Subcutaneous abdominal adipose tissue (tissue), 5 donors: Measurements from ENCODE around the gene SH3BGRL3.
"Not testable (repeated sequence)": the region's sequence is repeated elsewhere in the genome, so short reads cannot be mapped to it uniquely, and the experiment has no call there.

Source experiments
- H3K27ac ChIP-seq: one replicate; pipeline ENCODE4 v1.7.0; 2013; ENCODE audit warnings: low read depth, mild to moderate bottlenecking, inconsistent platforms, low read length, moderate library complexity
- H3K27me3 ChIP-seq, 5 donors: one replicate each; pipeline ENCODE4 v1.7.0; 2013; ENCODE audit warnings: low read length in 5 of 5, inconsistent platforms in 1 of 5; ENCODE audit not compliant: control insufficient read depth in 5 of 5, insufficient read depth in 4 of 5
- H3K36me3 ChIP-seq, 5 donors: one replicate each; pipeline ENCODE4 v1.7.0; 2013; ENCODE audit warnings: low read length in 5 of 5; ENCODE audit not compliant: control insufficient read depth in 5 of 5, insufficient read depth in 5 of 5
- H3K4me1 ChIP-seq, 5 donors: one replicate each; pipeline ENCODE4 v1.7.0; 2013; ENCODE audit warnings: low read length in 5 of 5, mild to moderate bottlenecking in 3 of 5, moderate library complexity in 1 of 5; ENCODE audit not compliant: control insufficient read depth in 5 of 5, insufficient read depth in 5 of 5
- H3K4me3 ChIP-seq, 5 donors: one replicate each; pipeline ENCODE4 v1.7.0; 2013; ENCODE audit warnings: low read length in 5 of 5, low read depth in 1 of 5
- H3K9ac ChIP-seq, 5 donors: one replicate each; pipeline ENCODE4 v1.7.0; 2013; ENCODE audit warnings: low read length in 5 of 5, mild to moderate bottlenecking in 4 of 5, moderate library complexity in 3 of 5
- H3K9me3 ChIP-seq, 5 donors: one replicate each; pipeline ENCODE4 v1.7.0; 2013; ENCODE audit warnings: low read length in 5 of 5; ENCODE audit not compliant: control insufficient read depth in 5 of 5
- donor health status: healthy.
- donor health status: healthy.
- donor health status: healthy.
- donor health status: healthy.
- donor health status: healthy.

Gene SH3BGRL3

DNA sequence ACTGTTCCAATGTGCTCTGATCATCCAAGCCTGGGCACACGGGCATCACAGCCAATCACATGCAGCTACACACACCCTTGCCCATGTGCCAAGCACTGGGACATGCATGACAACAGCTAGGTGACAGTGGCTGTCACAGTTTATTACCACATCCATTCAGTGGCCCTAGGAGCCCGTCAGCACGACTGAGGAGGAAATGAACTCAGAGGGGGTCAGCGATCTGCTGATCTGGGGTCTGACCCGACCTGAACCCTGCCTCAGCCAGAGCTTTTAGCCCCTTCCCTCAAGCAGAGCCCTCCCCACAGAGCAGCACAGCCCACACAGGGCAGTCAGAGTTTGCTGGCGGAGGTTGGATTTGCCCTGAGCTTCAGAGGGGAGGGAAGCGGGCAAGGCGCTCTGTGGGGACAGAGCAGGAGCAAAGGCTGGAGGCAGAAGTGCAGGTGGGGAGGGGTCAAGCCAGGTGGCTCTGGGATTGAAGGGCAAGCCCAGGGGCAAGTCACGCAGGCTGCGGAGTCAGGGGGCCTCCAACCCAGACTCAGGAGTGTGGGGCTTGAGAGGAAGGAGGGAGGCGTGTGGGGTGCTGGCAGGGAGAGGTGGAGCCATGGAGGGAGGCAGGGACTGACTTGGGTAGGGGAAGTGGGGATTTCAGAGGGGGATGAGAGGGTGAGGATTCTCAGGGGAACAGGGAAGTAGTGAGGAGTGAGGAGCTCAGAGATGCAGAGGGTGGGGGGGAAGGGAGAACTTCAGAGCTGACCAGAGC, 10.4 kb downstream of the SH3BGRL3 start:
- no peaks in the 10 kb centered on the region for H3K9me3 ChIP-seq
- H3K36me3 ChIP-seq, result peaks cover 0 to 3% (median 0%) of the 10 kb centered on the region in 5 donors
- H3K9ac ChIP-seq, result peak overlapping the region in 1 of 5 donors; percentile 7
- peaks cover 12 to 71% (median 63%) of the 10 kb centered on the region in 5 donors for H3K4me1 ChIP-seq
- H3K27me3 ChIP-seq, result no peaks in the 10 kb centered on the region
- no peak overlapping the region for H3K27ac ChIP-seq
- H3K4me3 ChIP-seq, result no peak overlapping the region

DNA sequence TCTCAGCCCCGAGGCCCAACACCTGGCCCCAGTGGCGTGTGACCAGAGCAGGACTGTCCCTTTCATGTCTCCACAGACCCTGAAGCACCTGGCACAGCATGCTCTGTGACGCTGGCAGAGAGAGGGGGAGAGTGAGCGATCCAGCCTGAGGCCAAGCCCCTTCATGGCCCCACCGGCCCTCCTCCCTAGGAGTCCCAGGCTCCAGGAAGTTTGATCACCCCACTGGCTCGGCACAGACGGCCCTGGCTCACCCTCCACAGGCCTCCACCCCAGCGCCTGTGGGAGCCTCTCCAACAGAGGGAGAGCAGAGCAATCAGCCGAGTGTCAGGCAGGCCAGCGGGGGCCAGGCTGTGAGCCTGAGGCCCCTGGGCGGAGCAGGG, 11.0 kb downstream of the SH3BGRL3 start:
- Histone ChIP-seq H3K27ac (no peak overlapping the region), H3K9ac (peak overlapping the region in 1 of 5 donors; percentile 38), H3K27me3 (no peaks in the 10 kb centered on the region), H3K4me1 (peaks cover 12 to 66% (median 57%) of the 10 kb centered on the region in 5 donors), H3K4me3 (no peak overlapping the region), H3K9me3 (no peaks in the 10 kb centered on the region), H3K36me3 (peaks cover 0 to 3% (median 0%) of the 10 kb centered on the region in 5 donors)

DNA sequence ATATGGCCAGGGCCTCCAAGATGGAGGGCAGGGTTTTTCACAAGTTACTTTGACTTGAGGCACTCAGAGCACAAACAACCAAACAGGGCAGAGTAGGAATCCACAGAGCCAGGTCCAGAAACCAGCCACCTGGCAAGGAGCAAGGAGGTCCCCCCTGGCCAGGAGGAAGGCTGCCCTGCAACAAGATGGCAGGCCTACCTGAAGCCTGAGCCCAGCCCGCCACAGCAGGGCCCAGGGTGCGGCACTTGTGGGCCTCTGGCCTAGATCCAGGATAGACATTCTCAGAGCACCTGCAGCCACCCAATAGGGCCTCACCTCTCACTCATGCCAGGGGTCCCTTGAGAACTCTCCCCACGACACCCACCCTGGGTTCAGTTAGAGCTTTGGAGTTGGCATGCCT, 11.5 kb downstream of the SH3BGRL3 start:
- Histone ChIP-seq H3K9ac (peak overlapping the region in 1 of 5 donors; percentile 38), H3K27me3 (no peaks in the 10 kb centered on the region), H3K4me3 (no peak overlapping the region), H3K9me3 (no peaks in the 10 kb centered on the region), H3K27ac (no peak overlapping the region), H3K36me3 (peaks cover 0 to 5% (median 0%) of the 10 kb centered on the region in 5 donors), H3K4me1 (peaks cover 8 to 60% (median 51%) of the 10 kb centered on the region in 5 donors)

DNA sequence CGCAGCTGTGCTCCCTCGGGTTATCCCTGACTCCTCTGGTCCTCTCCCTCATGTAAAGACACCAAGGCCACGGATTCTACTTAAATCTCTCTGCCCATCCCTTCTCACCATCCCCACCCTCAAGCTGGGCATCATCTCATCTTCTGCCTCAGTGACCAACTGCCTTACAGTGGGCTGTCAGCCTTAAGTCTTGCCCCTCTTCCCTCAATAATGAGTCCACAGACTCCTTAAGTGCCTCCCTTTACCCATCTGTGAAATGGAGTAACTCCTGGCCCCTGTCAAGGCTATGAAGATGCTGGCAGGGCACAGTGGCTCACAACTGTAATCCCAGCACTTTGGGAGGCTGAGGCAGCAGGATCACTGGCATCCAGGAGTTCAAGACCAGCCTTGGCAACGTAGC, 12.1 kb downstream of the SH3BGRL3 start:
- Histone ChIP-seq H3K4me3 (no peak overlapping the region), H3K9ac (no peak overlapping the region), H3K27ac (no peak overlapping the region), H3K36me3 (peaks cover 0 to 10% (median 2%) of the 10 kb centered on the region in 5 donors), H3K27me3 (no peaks in the 10 kb centered on the region), H3K9me3 (no peaks in the 10 kb centered on the region), H3K4me1 (peaks cover 6 to 55% (median 48%) of the 10 kb centered on the region in 5 donors)

DNA sequence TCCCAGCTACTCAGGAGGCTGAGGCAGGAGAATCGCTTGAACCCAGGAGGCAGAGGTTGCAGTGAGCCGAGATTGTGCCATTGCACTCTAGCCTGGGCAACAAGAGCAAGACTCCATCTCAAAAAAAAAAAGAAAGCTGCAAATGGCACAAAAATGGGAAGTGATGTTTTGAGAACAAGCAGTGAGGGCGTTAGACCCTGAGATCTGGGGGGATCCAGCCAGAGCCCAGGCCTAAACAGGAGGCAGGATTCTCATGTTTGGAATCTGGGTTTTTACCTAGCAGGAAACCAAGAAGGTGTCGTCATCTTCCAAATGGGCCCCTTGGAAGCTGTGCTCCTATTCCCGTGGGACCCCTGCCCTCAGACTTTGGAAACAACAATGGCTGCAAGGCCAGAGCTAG, 12.8 kb downstream of the SH3BGRL3 start:
- H3K9ac ChIP-seq, H3K9me3 ChIP-seq, H3K4me3 ChIP-seq, H3K27ac ChIP-seq, H3K27me3 ChIP-seq: not testable (repeated sequence)
- H3K4me1 ChIP-seq, result peaks cover 0 to 47% (median 40%) of the 10 kb centered on the region in 5 donors
- peaks cover 0 to 13% (median 3%) of the 10 kb centered on the region in 5 donors for H3K36me3 ChIP-seq

DNA sequence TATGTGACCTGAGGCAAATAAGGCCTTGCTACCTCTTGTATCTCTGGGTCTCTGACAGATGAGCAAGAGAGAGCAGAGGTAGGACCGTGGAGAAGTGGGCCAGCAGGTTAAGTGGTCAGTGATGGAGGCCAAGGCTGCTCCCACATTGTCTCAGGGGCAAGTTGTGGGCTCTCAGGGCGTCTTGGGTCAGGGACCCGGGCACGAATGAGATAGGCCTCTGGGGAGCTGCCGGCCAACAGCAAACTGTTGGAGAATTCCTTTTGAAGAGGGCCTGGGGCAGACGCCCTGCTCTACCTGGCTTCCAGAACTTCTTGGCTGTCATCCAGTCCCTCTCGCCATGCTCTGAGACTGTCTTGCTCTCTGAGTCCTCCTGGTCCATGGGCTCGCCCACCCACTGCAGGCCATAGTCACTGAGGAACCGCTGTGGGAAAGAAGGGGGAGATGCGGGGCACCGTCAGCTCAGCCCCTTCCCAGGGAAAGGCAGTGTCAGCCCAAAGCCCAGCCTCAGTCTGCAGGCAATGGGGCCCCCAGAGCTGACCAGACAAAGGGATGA, 14.1 kb downstream of the SH3BGRL3 start:
- no peak overlapping the region for H3K4me3 ChIP-seq
- no peaks in the 10 kb centered on the region for H3K9me3 ChIP-seq
- H3K4me1 ChIP-seq, result peaks cover 0 to 34% (median 27%) of the 10 kb centered on the region in 5 donors
- no peaks in the 10 kb centered on the region for H3K27me3 ChIP-seq
- H3K27ac ChIP-seq, result no peak overlapping the region
- peaks cover 0 to 13% (median 3%) of the 10 kb centered on the region in 5 donors for H3K36me3 ChIP-seq
- H3K9ac ChIP-seq, result no peak overlapping the region

DNA sequence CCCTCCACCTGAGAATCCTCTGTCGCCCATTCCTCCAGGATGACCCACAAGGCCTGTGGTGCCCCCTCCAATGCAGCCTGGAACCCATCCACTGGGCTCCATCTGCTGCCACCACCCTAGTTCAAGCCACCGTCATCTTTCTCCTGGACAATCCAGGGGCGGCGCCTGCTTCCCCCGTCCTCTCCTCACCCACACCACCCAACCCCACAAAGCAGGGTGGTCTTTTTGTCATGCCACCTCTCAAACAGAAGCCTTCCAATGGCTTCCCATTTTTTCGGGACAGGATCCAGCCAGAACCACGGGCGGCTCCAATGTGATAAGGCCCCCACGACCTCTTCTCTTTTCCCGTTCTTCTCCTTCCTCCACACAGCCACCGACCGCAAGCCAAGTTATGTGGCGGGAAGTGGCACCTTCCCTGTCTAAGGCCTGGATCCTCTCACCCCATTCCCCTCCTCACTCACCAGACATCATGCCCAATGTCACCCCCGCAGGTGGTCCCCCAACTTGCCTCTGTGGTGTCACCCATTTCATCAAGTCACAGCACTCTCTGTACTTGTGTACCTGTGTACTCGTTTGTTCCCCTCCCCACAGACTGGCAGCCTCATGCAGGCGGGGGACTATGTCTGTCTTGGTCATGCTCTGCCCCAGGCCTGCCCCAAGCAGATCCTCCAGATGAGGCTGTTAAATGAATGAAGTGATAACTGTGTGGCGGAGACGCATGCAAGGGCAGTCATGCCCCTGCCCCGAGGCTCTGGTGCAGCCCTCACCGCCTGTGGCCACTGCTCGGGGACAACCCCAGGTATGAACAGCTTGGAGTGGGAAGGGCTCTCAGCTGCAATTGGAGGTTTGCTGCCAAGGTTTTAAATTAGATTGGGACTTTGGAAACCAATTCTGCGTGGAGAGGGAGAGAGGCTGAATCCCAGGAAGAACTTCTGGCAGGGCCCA, 15.6 kb downstream of the SH3BGRL3 start:
- H3K9me3 ChIP-seq, result no peaks in the 10 kb centered on the region
- no peaks in the 10 kb centered on the region for H3K27me3 ChIP-seq
- no peak overlapping the region for H3K27ac ChIP-seq
- peaks cover 0 to 23% (median 15%) of the 10 kb centered on the region in 5 donors for H3K4me1 ChIP-seq
- no peak overlapping the region for H3K9ac ChIP-seq
- peaks cover 0 to 13% (median 3%) of the 10 kb centered on the region in 5 donors for H3K36me3 ChIP-seq
- no peak overlapping the region for H3K4me3 ChIP-seq

DNA sequence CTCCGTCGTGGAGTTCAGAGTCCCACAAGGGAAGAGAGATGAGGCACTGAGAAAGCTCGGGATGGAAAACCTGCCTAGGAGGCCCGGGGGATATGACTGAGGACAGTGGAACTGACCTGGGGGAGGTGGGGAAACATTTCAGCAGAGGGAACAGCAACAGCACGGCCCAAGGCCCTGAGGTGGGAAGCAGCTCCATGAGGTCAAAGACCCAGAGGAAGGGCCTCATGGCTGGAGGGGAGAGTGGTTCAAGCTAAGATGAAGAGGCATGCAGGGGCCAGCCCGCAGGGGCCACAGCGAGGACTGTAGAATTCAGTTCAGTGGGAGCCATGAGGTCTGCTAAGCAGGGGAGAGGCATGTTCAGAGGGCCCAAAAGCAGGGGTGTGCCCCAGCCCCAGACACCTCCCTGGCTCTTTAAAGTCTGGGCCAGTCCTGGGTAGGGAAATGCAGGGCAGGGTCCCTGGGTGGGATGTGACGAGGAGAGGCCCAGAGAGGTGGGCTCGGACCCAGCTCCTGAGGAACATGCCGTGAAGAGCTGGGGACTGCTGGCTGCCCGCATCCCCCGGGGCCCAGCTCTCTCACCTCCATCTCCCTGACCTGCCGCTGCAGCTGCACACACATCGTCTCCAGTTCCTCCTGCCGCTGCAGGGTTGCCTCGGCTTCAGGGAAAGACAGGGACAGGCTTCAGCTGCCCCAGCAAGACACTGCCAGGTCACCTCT, 16.6 kb downstream of the SH3BGRL3 start:
- Histone ChIP-seq H3K9me3 (no peaks in the 10 kb centered on the region), H3K9ac (no peak overlapping the region), H3K4me1 (peaks cover 0 to 16% (median 11%) of the 10 kb centered on the region in 5 donors), H3K27me3 (no peaks in the 10 kb centered on the region), H3K27ac (no peak overlapping the region), H3K4me3 (no peak overlapping the region), H3K36me3 (peaks cover 0 to 13% (median 3%) of the 10 kb centered on the region in 5 donors)

DNA sequence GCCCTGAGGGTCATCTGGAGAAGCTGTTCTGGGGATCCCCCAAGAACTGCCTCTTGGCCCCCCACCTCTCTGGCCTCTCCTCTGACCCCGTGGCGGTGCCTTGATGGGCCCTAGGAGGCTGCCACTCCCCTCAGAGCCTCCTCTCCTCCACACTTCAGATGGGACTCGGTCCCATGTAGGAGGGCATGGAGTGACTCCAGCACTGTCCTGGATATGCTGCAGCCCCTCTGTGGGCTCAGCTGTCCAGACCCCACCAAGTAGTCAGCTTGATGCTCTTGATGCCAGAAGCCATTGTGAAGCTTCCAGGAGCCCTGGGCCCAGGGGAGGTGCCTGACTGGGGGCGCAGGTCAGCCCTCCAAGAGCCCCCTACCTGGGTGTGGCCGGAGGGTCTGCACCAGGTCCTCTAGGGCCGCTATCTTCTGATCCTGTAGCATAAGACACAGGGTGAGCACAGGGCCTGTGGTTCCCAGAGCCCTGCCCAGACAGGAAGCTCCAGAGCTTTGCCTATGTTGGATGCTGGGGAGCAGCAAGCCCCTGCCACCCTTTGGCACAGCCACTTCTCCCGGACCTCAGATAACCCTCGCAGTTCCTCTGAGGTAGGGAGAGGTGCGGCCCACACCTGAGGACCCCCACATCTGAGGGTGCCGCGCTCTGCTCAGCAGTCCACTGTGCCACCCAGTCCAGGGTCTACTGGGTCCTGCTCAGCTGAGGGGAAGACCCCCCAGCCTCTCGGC, 17.3 kb downstream of the SH3BGRL3 start:
- Histone ChIP-seq H3K4me3 (no peak overlapping the region), H3K9ac (no peak overlapping the region), H3K36me3 (peaks cover 0 to 13% (median 3%) of the 10 kb centered on the region in 5 donors), H3K27me3 (no peaks in the 10 kb centered on the region), H3K9me3 (no peaks in the 10 kb centered on the region), H3K27ac (no peak overlapping the region), H3K4me1 (peaks cover 0 to 12% (median 6%) of the 10 kb centered on the region in 5 donors)
